H9 (cell line): Measurements from ENCODE around the gene ABLIM3. TPM values are rescaled to one million over a fixed set of nuclear protein-coding genes. Genes with fewer than 3 reads are reported as not detected.

Source experiments
- DNase-seq: peaks from one replicate; pipeline ENCODE4 v3.0.0-alpha.2; 2017
- H2AFZ ChIP-seq: one replicate; pipeline ENCODE4 v1.6.1; 2013; ENCODE audit warnings: mild to moderate bottlenecking, low read length, control low read depth, moderate library complexity
- H2AK5ac ChIP-seq: 2 replicates; pipeline ENCODE4 v1.6.1; 2013; ENCODE audit warnings: low read length, control low read depth, mixed read lengths; ENCODE audit not compliant: insufficient read length
- H2BK120ac ChIP-seq: one replicate; pipeline ENCODE4 v1.6.1; 2013; ENCODE audit warnings: low read depth, mild to moderate bottlenecking, low read length, control low read depth, inconsistent platforms; ENCODE audit not compliant: poor library complexity, severe bottlenecking
- H2BK12ac ChIP-seq: 2 replicates; pipeline ENCODE4 v1.6.1; 2013; ENCODE audit warnings: low read length, control low read depth, mixed read lengths, low read depth; ENCODE audit not compliant: insufficient read length
- H2BK15ac ChIP-seq: 2 replicates; pipeline ENCODE4 v1.6.1; 2013; ENCODE audit warnings: low read depth, low read length, control low read depth
- H2BK20ac ChIP-seq: one replicate; pipeline ENCODE4 v1.6.1; 2013; ENCODE audit warnings: low read depth, mild to moderate bottlenecking, low read length, control low read depth, inconsistent platforms; ENCODE audit not compliant: poor library complexity, severe bottlenecking
- H2BK5ac ChIP-seq: 2 replicates; pipeline ENCODE4 v1.6.1; 2013; ENCODE audit warnings: low read length, control low read depth, mixed read lengths; ENCODE audit not compliant: insufficient read length
- H3K14ac ChIP-seq: 2 replicates; pipeline ENCODE4 v1.6.1; 2013; ENCODE audit warnings: low read length, control low read depth; ENCODE audit not compliant: insufficient read depth
- H3K18ac ChIP-seq: 2 replicates; pipeline ENCODE4 v1.6.1; 2013; ENCODE audit warnings: low read depth, mild to moderate bottlenecking, mixed read lengths, low read length, control low read depth; ENCODE audit not compliant: insufficient read length
- H3K23ac ChIP-seq: 2 replicates; pipeline ENCODE4 v1.6.1; 2013; ENCODE audit warnings: low read length, control low read depth, mixed read lengths, low read depth; ENCODE audit not compliant: insufficient read length
- H3K23me2 ChIP-seq: 2 replicates; pipeline ENCODE4 v1.6.1; 2013; ENCODE audit warnings: low read depth, mild to moderate bottlenecking, mixed read lengths, low read length, control low read depth; ENCODE audit not compliant: insufficient read length, poor library complexity, severe bottlenecking
- H3K27ac ChIP-seq: 2 replicates; pipeline ENCODE4 v1.5.1; 2013; ENCODE audit warnings: low read length, control low read depth, mixed read lengths, low read depth; ENCODE audit not compliant: insufficient read length
- H3K27me3 ChIP-seq: 2 replicates; pipeline ENCODE4 v1.6.1; 2013; ENCODE audit warnings: low read length, control low read depth, inconsistent platforms; ENCODE audit not compliant: insufficient read depth
- H3K4ac ChIP-seq: 2 replicates; pipeline ENCODE4 v1.6.1; 2013; ENCODE audit warnings: low read depth, mild to moderate bottlenecking, control low read depth, inconsistent platforms, low read length, moderate library complexity
- H3K4me1 ChIP-seq: 2 replicates; pipeline ENCODE4 v1.6.1; 2013; ENCODE audit warnings: low read length, control low read depth, inconsistent platforms; ENCODE audit not compliant: insufficient read depth
- H3K4me2 ChIP-seq: 2 replicates; pipeline ENCODE4 v1.6.1; 2013; ENCODE audit warnings: low read length, control low read depth, mixed read lengths; ENCODE audit not compliant: insufficient read length, insufficient read depth
- H3K56ac ChIP-seq: 2 replicates; pipeline ENCODE4 v1.6.1; 2013; ENCODE audit warnings: low read depth, mild to moderate bottlenecking, mixed read lengths, low read length, control low read depth; ENCODE audit not compliant: insufficient read length
- H3K79me1 ChIP-seq: 2 replicates; pipeline ENCODE4 v1.6.1; 2013; ENCODE audit warnings: low read depth, mild to moderate bottlenecking, moderate library complexity, low read length, control low read depth, inconsistent platforms; ENCODE audit not compliant: insufficient read depth, poor library complexity, severe bottlenecking
- H3K79me2 ChIP-seq: 2 replicates; pipeline ENCODE4 v1.6.1; 2013; ENCODE audit warnings: low read length, control low read depth, inconsistent platforms; ENCODE audit not compliant: insufficient read depth
- H3K9ac ChIP-seq: 2 replicates; pipeline ENCODE4 v1.6.1; 2013; ENCODE audit warnings: low read length, control low read depth, mixed read lengths; ENCODE audit not compliant: insufficient read length; ENCODE audit errors: extremely low read depth
- H3K9me3 ChIP-seq: one replicate; pipeline ENCODE4 v1.6.1; 2013; ENCODE audit warnings: low read depth, low read length, inconsistent platforms; ENCODE audit not compliant: control insufficient read depth
- H3T11ph ChIP-seq: one replicate; pipeline ENCODE4 v1.6.1; 2013; ENCODE audit warnings: mild to moderate bottlenecking, low read length, control low read depth, inconsistent platforms
- H4K20me1 ChIP-seq: one replicate; pipeline ENCODE4 v1.6.1; 2013; ENCODE audit not compliant: control insufficient read depth, insufficient read length, insufficient read depth
- H4K5ac ChIP-seq: 2 replicates; pipeline ENCODE4 v1.6.1; 2013; ENCODE audit warnings: low read depth, mild to moderate bottlenecking, mixed read lengths, low read length, control low read depth; ENCODE audit not compliant: insufficient read length
- H4K8ac ChIP-seq: replicated peaks from 2 replicates; pipeline ENCODE4 v1.6.1; 2013; ENCODE audit warnings: low read length, control low read depth, mixed read lengths, low read depth; ENCODE audit not compliant: insufficient read length
- H4K91ac ChIP-seq: 2 replicates; pipeline ENCODE4 v1.6.1; 2013; ENCODE audit warnings: low read depth, mild to moderate bottlenecking, moderate library complexity, mixed read lengths, low read length, control low read depth; ENCODE audit not compliant: insufficient read length
- H3K27ac Mint-ChIP-seq, 3 experiments: 2 replicates in 2 of 3; 3 replicates in 1 of 3; pipeline ENCODE4 v1.8.0; 2020 to 2021; ENCODE audit warnings: mixed read lengths in 3 of 3, mild to moderate bottlenecking in 1 of 3, moderate library complexity in 1 of 3
- H3K27me3 Mint-ChIP-seq: 2 replicates; pipeline ENCODE4 v1.8.0; 2021; ENCODE audit warnings: low read depth, mild to moderate bottlenecking, moderate library complexity, mixed read lengths
- H3K36me3 Mint-ChIP-seq, 3 experiments: 2 replicates in 2 of 3; 3 replicates in 1 of 3; pipeline ENCODE4 v1.8.0; 2020 to 2021; ENCODE audit warnings: low read depth in 3 of 3, mixed read lengths in 3 of 3; ENCODE audit not compliant: insufficient read depth in 1 of 3
- H3K4me1 Mint-ChIP-seq, 2 experiments: 2 replicates each; pipeline ENCODE4 v1.8.0; 2020; ENCODE audit warnings: mixed read lengths in 2 of 2
- H3K4me3 Mint-ChIP-seq, 2 experiments: 2 replicates in 1 of 2; 3 replicates in 1 of 2; pipeline ENCODE4 v1.8.0; 2020 to 2021; ENCODE audit warnings: mild to moderate bottlenecking in 2 of 2, mixed read lengths in 2 of 2, moderate library complexity in 1 of 2
- H3K9me3 Mint-ChIP-seq, 2 experiments: 2 replicates in 1 of 2; 3 replicates in 1 of 2; pipeline ENCODE4 v1.8.0; 2020; ENCODE audit warnings: mild to moderate bottlenecking in 2 of 2, mixed read lengths in 2 of 2, moderate library complexity in 1 of 2
- WGBS: extraction: QIAGEN DNeasy Blood & Tissue Kit; methylation state at CpG from one replicate; pipeline ENCODE4 v1.1.7; 2013; ENCODE audit warnings: missing lambda C conversion rate, low lambda C conversion rate, mixed read lengths; ENCODE audit not compliant: insufficient read length; ENCODE audit errors: extremely low coverage; 5-methylcytosine and 5-hydroxymethylcytosine counted together
- total RNA-seq: library from RNA; stranded (reverse); gene quantifications from 2 replicates; pipeline ENCODE4 v1.2.1, GENCODE V29; 2021
- TF ChIP-seq, protein P1 (sequence below): fragments of 200-600 bp; sonication (generic); conservative IDR thresholded peaks from 3 replicates; pipeline ENCODE4 v1.8.0; 2021; ENCODE audit warnings: antibody characterized with exemption, mild to moderate bottlenecking

Gene ABLIM3
- total RNA-seq, 1 experiment from 2014 or later = 0.20 TPM

DNA sequence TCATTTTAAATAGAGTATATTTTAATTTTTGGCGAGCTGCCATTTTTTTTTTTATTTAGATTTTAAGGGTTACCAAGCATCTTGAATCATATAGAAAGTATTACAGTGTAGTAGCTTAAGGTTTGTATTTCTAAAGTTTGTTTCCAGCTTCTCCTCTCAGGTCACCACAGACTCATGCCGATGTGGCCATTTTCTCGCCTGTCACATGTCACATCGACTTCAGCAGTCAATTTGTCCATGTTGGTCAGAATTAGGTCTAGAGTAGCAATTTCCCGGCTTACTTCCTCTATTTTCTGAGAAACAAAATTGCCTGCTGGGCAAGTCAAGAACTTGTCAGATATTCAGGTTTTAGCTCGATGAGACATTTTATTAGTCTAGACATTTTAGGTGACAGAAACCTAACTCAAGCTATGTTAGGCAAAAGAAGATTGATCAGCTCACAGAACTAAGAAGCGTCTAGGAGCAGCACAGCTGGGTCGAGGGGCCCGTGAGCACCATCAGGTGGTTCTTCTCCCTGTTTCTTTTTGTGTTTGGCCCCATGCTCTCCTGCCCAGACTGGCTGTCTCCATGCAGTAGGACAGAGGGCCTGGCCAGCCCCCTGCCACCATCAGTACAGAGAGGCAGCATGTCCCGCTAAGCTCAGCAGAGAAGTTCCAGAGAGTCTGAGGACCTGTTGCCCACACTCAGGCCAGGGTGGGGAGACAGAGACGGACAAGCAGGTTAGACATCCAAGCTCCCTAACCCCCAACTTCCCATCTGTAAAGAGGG is 82.0 kb downstream of the ABLIM3 start:
- Histone ChIP-seq H3K4me1 (no peaks in the 10 kb centered on the region), H2AK5ac (no peak overlapping the region), H2AFZ (no peak overlapping the region), H4K20me1 (no peaks in the 10 kb centered on the region), H3K23me2 (no peaks in the 10 kb centered on the region), H3K79me2 (no peaks in the 10 kb centered on the region), H2BK5ac (no peak overlapping the region), H3K27ac (no peak overlapping the region), H3K56ac (no peak overlapping the region), H2BK20ac (no peak overlapping the region), H3T11ph (no peak overlapping the region), H4K5ac (no peak overlapping the region), H3K18ac (no peak overlapping the region), H3K4ac (no peak overlapping the region), H3K14ac (no peak overlapping the region), H3K4me2 (no peak overlapping the region), H2BK12ac (no peak overlapping the region), H3K79me1 (no peaks in the 10 kb centered on the region), H4K91ac (no peak overlapping the region), H2BK15ac (no peak overlapping the region), H3K9ac (no peak overlapping the region), H2BK120ac (no peak overlapping the region), H3K27me3 (no peaks in the 10 kb centered on the region), H3K23ac (no peak overlapping the region), H3K9me3 (no peaks in the 10 kb centered on the region), H4K8ac (no peak overlapping the region)
- DNase-seq = no peak
- Mint-ChIP-seq H3K4me3 (no peak overlapping the region), H3K27me3 (peaks cover 2% of the 10 kb centered on the region), H3K27ac (no peak overlapping the region), H3K4me1 (no peaks in the 10 kb centered on the region), H3K9me3 (no peaks in the 10 kb centered on the region), H3K36me3 (no peaks in the 10 kb centered on the region)
- TF ChIP-seq, protein P1, sequence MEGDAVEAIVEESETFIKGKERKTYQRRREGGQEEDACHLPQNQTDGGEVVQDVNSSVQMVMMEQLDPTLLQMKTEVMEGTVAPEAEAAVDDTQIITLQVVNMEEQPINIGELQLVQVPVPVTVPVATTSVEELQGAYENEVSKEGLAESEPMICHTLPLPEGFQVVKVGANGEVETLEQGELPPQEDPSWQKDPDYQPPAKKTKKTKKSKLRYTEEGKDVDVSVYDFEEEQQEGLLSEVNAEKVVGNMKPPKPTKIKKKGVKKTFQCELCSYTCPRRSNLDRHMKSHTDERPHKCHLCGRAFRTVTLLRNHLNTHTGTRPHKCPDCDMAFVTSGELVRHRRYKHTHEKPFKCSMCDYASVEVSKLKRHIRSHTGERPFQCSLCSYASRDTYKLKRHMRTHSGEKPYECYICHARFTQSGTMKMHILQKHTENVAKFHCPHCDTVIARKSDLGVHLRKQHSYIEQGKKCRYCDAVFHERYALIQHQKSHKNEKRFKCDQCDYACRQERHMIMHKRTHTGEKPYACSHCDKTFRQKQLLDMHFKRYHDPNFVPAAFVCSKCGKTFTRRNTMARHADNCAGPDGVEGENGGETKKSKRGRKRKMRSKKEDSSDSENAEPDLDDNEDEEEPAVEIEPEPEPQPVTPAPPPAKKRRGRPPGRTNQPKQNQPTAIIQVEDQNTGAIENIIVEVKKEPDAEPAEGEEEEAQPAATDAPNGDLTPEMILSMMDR = no peak
- WGBS = no CpG with 5 or more reads among the region's 11 CpGs
